Panc1 (cell line): ENCODE measurements around the gene CLRN1. TPM values are rescaled to one million over a fixed set of nuclear protein-coding genes. Genes with fewer than 3 reads are reported as not detected.
"Not testable (repeated sequence)": the region's sequence is repeated elsewhere in the genome, so short reads cannot be mapped to it uniquely, and the experiment has no call there.

Experiments used
- ATAC-seq: fragments of 200-7000 bp; cut with Tn5 transposase; 2 replicates; pipeline ENCODE4 v1.9.1; 2020; ENCODE audit warnings: mild to moderate bottlenecking, moderate library complexity
- BruUV-seq: library from RNA; stranded (reverse); fragments of 400-500 nt; replicated peaks from 2 replicates; lab custom pipeline; 2021; lab: Mats Ljungman, UMichigan
- CTCF ChIA-PET: fragments of 300-600 bp; sonication (Branson Sonifier 250); formaldehyde crosslinking; loops from one replicate; lab custom pipeline; 2022; ENCODE audit warnings: antibody characterized with exemption; lab: Charles Lee
- POLR2A ChIA-PET: fragments of 300-600 bp; sonication (Branson Sonifier 250); formaldehyde crosslinking; loops from one replicate; lab custom pipeline; 2022; ENCODE audit warnings: antibody characterized with exemption; lab: Charles Lee
- DNase-seq: peaks from one replicate; pipeline ENCODE4 v3.0.0-alpha.2; 2010; ENCODE audit warnings: low read depth, low spot score
- H3K27ac ChIP-seq: 2 replicates; pipeline ENCODE4 v1.5.1; 2011; ENCODE audit warnings: mild to moderate bottlenecking, low read length, inconsistent platforms
- H3K27me3 ChIP-seq: fragments of 200-500 bp; sonication (Bioruptor generic); 2 replicates; pipeline ENCODE4 v1.6.0; 2014; ENCODE audit warnings: low read length, inconsistent platforms; ENCODE audit not compliant: control insufficient read depth, insufficient read depth
- H3K36me3 ChIP-seq: fragments of 200-500 bp; sonication (Bioruptor generic); 2 replicates; pipeline ENCODE4 v1.5.1; 2014; ENCODE audit warnings: inconsistent platforms, mild to moderate bottlenecking, low read length, moderate library complexity; ENCODE audit not compliant: control insufficient read depth, insufficient read depth
- H3K4me1 ChIP-seq: 2 replicates; pipeline ENCODE4 v1.5.1; 2011; ENCODE audit warnings: inconsistent platforms, mild to moderate bottlenecking, low read length, moderate library complexity; ENCODE audit not compliant: control insufficient read depth, insufficient read depth
- H3K4me3 ChIP-seq, 2 experiments: 2 replicates each; pipeline ENCODE4 v1.5.1; 2011 to 2012; ENCODE audit warnings: low read depth in 2 of 2, low read length in 2 of 2, mild to moderate bottlenecking in 2 of 2, inconsistent platforms in 1 of 2, moderate library complexity in 1 of 2
- H3K9me3 ChIP-seq: fragments of 200-500 bp; sonication (Bioruptor generic); 2 replicates; pipeline ENCODE4 v1.5.1; 2014; ENCODE audit warnings: low read depth, mild to moderate bottlenecking, inconsistent platforms, low read length, moderate library complexity; ENCODE audit not compliant: control insufficient read depth, insufficient read depth
- CTCF ChIP-seq: fragments of 450-650 bp; IDR thresholded peaks from 2 replicates; pipeline ENCODE4 v1.5.1; 2017; ENCODE audit warnings: mild to moderate bottlenecking
- POLR2AphosphoS5 ChIP-seq: IDR thresholded peaks from 2 replicates; pipeline ENCODE4 v1.6.1; 2012; ENCODE audit warnings: mild to moderate bottlenecking, low read depth, low read length, moderate library complexity
- REST ChIP-seq, 2 experiments: IDR thresholded peaks; 2 replicates each; pipeline ENCODE4 v1.6.1; 2011 to 2012; ENCODE audit warnings: low read depth in 2 of 2, control low read depth in 1 of 2, low read length in 1 of 2, mild to moderate bottlenecking in 1 of 2, moderate library complexity in 1 of 2; ENCODE audit not compliant: insufficient read depth in 1 of 2
- SIN3A ChIP-seq: IDR thresholded peaks from 2 replicates; pipeline ENCODE4 v1.6.1; 2012; ENCODE audit warnings: low read depth, mild to moderate bottlenecking, low read length, moderate library complexity, borderline replicate concordance; ENCODE audit not compliant: insufficient read depth
- TCF7L2 ChIP-seq: IDR thresholded peaks from 2 replicates; pipeline ENCODE4 v1.6.1; 2011; ENCODE audit warnings: mild to moderate bottlenecking, low read depth, low read length, inconsistent platforms
- in situ Hi-C: cut with HindIII; loops from 2 replicates; pipeline ENCODE4 v1.10.0; 2016; ENCODE audit warnings: low sequenced_read_pairs, low pct_unique_long_range_greater_than_20kb
- intact Hi-C: fragments of 100-400 bp; cut with micrococcal nuclease; formaldehyde crosslinking; loops from one replicate; pipeline ENCODE4 v1.10.0; 2022; ENCODE audit not compliant: unreplicated experiment
- total RNA-seq: library from RNA; stranded (reverse); gene quantifications from one replicate; pipeline ENCODE4 v1.2.1, GENCODE V29; 2021; ENCODE audit not compliant: unreplicated experiment

The CLRN1 gene
- total RNA-seq, 1 experiment from 2014 or later = not detected

- Histone ChIP-seq H3K9me3 (no peaks in the 10 kb centered on the region), H3K4me1 (no peaks in the 10 kb centered on the region), H3K4me3 (no peak overlapping the region), H3K36me3 (no peaks in the 10 kb centered on the region), H3K27ac (no peak overlapping the region), H3K27me3 (peaks cover 14% of the 10 kb centered on the region; the same call in 1 of the 2 replicates)
- no peak for ATAC-seq
- ChIA-PET CTCF (no interaction called here), POLR2A (interaction anchor here (0.6 kb wide), 1 partner anchor 27 kb away, joined by 5 read pairs; no protein-coding TSS in a partner anchor)
- DNase-seq = no peak
- BruUV-seq = no TSS peak
- TF ChIP-seq POLR2AphosphoS5 (no peak), CTCF (no peak), REST (IDR thresholded peaks at IDR 0.05; ENCODE audit: insufficient read depth in 1 of 2, low read depth in 2 of 2, low read length in 1 of 2) (no peak), TCF7L2 (no peak), SIN3A (no peak)
- intact Hi-C loops (no loop called here), in situ Hi-C loops (no loop called here)
These were observed 16.7 kb upstream of the CLRN1 start for GRCh38 chr3:150989208-150989607.

GRCh38 chr3:150988395-150988794, 15.9 kb upstream of the CLRN1 start:
- H3K9me3 ChIP-seq, DNase-seq, BruUV-seq, CTCF ChIA-PET, ATAC-seq, H3K36me3 ChIP-seq, POLR2A ChIA-PET, intact Hi-C loops, H3K4me1 ChIP-seq, H3K27ac ChIP-seq, H3K4me3 ChIP-seq, in situ Hi-C loops: not testable (repeated sequence)
- H3K27me3 ChIP-seq = peaks cover 18% of the 10 kb centered on the region

GRCh38 chr3:150985711-150986110, 13.2 kb upstream of the CLRN1 start:
- Histone ChIP-seq H3K4me3 (no peak overlapping the region), H3K9me3 (no peaks in the 10 kb centered on the region), H3K27me3 (peaks cover 19% of the 10 kb centered on the region), H3K4me1 (no peaks in the 10 kb centered on the region), H3K36me3 (no peaks in the 10 kb centered on the region), H3K27ac (no peak overlapping the region)
- BruUV-seq = no TSS peak
- no peak for ATAC-seq
- DNase-seq = no peak
- ChIA-PET CTCF (no interaction called here), POLR2A (no interaction called here)
- in situ Hi-C loops (no loop called here), intact Hi-C loops (no loop called here)
- TF ChIP-seq SIN3A (no peak), POLR2AphosphoS5 (no peak), CTCF (no peak), TCF7L2 (no peak), REST (IDR thresholded peaks at IDR 0.05; ENCODE audit: insufficient read depth in 1 of 2, low read depth in 2 of 2, low read length in 1 of 2) (no peak)
